Prostate gland (tissue), 2 donors: ENCODE results near the gene MAD1L1. TPM values are rescaled to one million over a fixed set of nuclear protein-coding genes. Genes with fewer than 3 reads are reported as not detected.
A peak's percentile ranks its signal among the peaks of the same experiment; 100 is the strongest.

ENCODE experiments used
- DNase-seq: peaks from one replicate; pipeline ENCODE4 v3.0.0-alpha.2; 2019; ENCODE audit warnings: low spot score
- H3K27ac ChIP-seq, 2 donors: fragments of 200-600 bp; sonication (generic); 2 replicates each; pipeline ENCODE4 v1.5.1; 2017 to 2019
- H3K27me3 ChIP-seq: fragments of 200-600 bp; sonication (generic); replicated peaks from 2 replicates; pipeline ENCODE4 v1.5.1; 2019; ENCODE audit not compliant: insufficient read depth
- H3K36me3 ChIP-seq, 2 donors: fragments of 200-600 bp; sonication (generic); 1 replicate in 1 of 2; 2 replicates in 1 of 2; pipeline versions ENCODE4 v1.5.1 to v1.8.1; 2017 to 2019
- H3K4me1 ChIP-seq: fragments of 200-600 bp; sonication (generic); replicated peaks from 2 replicates; pipeline ENCODE4 v1.5.1; 2019
- H3K4me3 ChIP-seq, 2 donors: fragments of 200-600 bp; sonication (generic); 2 replicates each; pipeline ENCODE4 v1.5.1; 2017 to 2019
- H3K9me3 ChIP-seq: fragments of 200-600 bp; sonication (generic); 2 replicates; pipeline ENCODE4 v1.5.1; 2017
- CTCF ChIP-seq, 4 experiments: fragments of 200-600 bp in 2 of 4; fragments of 450-650 bp in 2 of 4; sonication (generic) in 2 of 4; IDR thresholded peaks; 1 replicate in 3 of 4; 2 replicates in 1 of 4; pipeline ENCODE4 v1.5.1; 2016 to 2019; ENCODE audit warnings: antibody characterized with exemption in 4 of 4, mild to moderate bottlenecking in 2 of 4, moderate library complexity in 2 of 4
- POLR2A ChIP-seq: fragments of 450-650 bp; IDR thresholded peaks from one replicate; pipeline ENCODE4 v1.6.1; 2016; ENCODE audit warnings: antibody characterized with exemption, mild to moderate bottlenecking
- POLR2AphosphoS5 ChIP-seq: sonication (generic); formaldehyde crosslinking; IDR thresholded peaks from one replicate; pipeline ENCODE4 v1.6.1; 2017; ENCODE audit warnings: antibody characterized with exemption
- WGBS: methylation state at CpG from one replicate; pipeline ENCODE4 v1.1.5; 2018; 5-methylcytosine and 5-hydroxymethylcytosine counted together
- intact Hi-C: fragments of 100-400 bp; cut with DNase I; formaldehyde crosslinking; loops from one replicate; pipeline ENCODE4 v1.14.2; 2022
- total RNA-seq, 2 donors: library from RNA; depleted of rRNA; stranded (reverse); fragments of >200 nt; gene quantifications; one replicate each; pipeline ENCODE4 v1.1.0, GENCODE V29; 2016

Gene MAD1L1
- total RNA-seq, 2 donors from 2014 or later = 79.3 to 91.9 TPM

GRCh38 chr7:1815051-1815481, 417.7 kb downstream of the MAD1L1 start:
- intact Hi-C loops = no loop called here
- WGBS = 91% methylated on average over 10 of the region's 17 CpGs
- H3K4me3 ChIP-seq = no peak overlapping the region

DNA sequence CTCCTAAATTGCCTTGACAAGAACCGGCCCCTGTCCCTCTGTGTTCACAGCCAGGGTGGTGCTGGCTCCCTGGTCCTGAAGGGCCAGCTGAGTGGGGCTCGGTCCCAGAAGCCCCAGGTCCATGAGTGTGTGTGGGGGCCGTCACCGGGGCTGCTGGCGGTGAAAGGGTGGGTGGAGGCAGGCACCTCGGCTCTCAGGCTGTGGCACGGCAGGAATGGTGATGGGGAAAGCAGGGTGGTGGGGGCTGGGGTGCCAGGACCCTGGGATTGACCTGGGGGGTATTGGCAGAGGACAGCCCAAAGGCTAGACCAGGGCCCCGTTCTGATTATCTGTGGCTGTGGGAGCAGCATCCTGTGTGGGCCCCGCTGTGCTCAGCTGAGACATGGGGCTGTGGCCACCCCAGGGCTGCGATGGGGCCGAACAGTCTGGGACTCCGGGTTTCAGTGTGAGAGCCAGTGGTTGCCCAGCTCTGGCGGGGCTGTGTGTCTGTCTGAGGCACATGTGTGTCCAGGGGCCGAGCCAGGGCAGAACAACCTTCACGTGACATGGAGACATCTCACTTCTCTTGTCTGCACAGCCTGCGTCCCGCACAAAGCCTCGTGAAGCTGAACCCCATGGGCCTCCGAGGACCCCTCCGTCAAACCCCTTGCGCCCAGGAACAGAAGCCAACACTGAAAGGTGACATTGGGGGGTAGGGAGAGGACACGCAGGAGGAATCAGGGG, 418.5 kb downstream of the MAD1L1 start:
- DNase-seq = no peak
- Histone ChIP-seq H3K27ac (no peak overlapping the region), H3K36me3 (no peaks in the 10 kb centered on the region), H3K27me3 (no peaks in the 10 kb centered on the region), H3K4me3 (no peak overlapping the region), H3K9me3 (no peaks in the 10 kb centered on the region), H3K4me1 (peaks cover 9% of the 10 kb centered on the region)
- TF ChIP-seq POLR2AphosphoS5 (no peak), POLR2A (no peak), CTCF (IDR thresholded peaks at IDR 0.05) (no peak)
- WGBS = 94% methylated on average over 17 of the region's 22 CpGs
- intact Hi-C loops = no loop called here

More at GRCh38 chr7:1815051-1815481, 417.7 kb downstream of the MAD1L1 start:
- H3K27ac ChIP-seq = no peak overlapping the region
- H3K9me3 ChIP-seq = no peaks in the 10 kb centered on the region
- TF ChIP-seq POLR2AphosphoS5 = no peak
- TF ChIP-seq POLR2A = no peak
- H3K4me1 ChIP-seq = peaks cover 9% of the 10 kb centered on the region
- no peaks in the 10 kb centered on the region for H3K27me3 ChIP-seq
- no peaks in the 10 kb centered on the region for H3K36me3 ChIP-seq
- no peak for DNase-seq

DNA sequence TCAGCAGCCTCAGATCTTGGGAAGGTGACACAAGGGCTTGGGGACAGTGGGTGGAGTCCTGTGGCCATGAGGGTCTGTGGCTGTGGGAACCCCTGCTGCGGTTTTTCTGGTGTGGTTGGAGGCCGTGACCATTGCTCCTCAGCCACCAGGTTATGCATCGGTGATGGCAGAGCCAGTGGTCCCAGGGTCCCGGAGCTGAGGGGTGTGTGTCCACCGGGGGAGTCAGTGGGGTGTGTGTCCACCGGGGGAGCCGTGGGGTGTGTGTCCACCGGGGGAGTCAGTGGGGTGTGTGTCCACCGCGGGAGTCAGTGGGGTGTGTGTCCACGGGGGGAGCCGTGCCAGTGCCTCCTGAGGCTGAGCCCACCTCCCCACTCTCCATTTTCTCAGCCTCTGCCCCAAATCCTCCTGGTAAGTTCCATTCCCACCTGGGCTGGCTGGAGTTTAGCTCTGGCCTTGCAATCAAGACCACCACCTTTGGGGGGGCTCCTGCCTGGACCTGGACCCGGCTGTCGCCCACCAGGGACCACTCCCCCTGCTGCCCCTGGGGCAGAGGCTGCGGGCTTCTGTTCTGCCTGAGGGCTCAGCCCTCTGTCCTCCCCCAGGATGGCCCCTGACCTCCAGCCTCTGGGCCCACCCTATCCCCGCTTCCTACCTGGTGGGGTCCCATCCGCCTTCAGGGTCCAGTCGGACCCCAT, 419.2 kb downstream of the MAD1L1 start:
- Histone ChIP-seq H3K27ac (no peak overlapping the region), H3K36me3 (no peaks in the 10 kb centered on the region), H3K4me3 (no peak overlapping the region), H3K4me1 (peaks cover 9% of the 10 kb centered on the region), H3K27me3 (no peaks in the 10 kb centered on the region), H3K9me3 (no peaks in the 10 kb centered on the region)
- TF ChIP-seq POLR2A (no peak), CTCF (IDR thresholded peaks at IDR 0.05) (no peak), POLR2AphosphoS5 (no peak)
- intact Hi-C loops = no loop called here
- 88% methylated on average over 16 of the region's 18 CpGs for WGBS
- DNase-seq = no peak

DNA sequence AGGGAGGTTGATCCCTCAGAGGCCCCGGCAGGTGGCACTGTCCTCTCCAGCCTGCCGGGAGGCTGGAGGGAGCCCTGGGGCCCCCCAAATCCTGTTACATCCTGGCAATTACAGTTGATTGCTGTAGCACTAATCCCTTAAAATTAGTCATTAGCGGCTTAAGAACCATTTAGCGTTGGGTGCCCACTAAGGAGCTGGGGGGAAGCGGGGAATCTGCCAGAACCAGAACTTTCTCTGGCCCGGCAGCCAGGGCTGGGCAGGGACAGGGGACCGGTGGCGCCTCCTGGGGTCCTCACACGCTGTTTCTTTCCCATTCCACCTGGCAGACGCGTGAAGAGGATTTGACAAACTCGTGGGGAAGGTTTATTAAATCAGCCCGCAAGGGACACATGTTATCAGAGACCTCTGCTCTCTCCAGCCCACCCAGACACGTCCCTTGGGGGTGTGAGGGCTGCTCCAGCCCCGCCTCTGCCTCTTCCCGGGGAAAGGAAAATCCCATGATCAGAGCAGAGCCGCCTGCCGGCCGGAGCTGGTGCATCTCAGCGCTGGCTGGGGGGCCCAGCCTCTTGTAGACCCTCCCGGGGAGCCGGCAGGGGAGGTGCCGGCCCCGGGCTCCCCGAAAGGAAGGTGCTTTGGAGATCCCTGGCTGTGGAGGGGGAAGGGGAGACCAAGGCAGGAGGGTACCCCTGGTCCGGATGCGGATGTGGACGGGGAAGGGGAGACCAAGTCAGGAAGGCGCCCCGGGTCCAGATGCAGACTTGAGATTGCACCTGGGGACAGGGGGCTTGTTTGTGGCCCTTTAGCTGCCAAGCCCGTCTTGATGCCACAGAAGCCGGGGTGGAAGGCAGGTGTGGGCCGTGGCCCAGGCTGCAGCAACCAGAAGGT, 420.0 kb downstream of the MAD1L1 start:
- intact Hi-C loops = no loop called here
- no peaks in the 10 kb centered on the region for H3K9me3 ChIP-seq
- WGBS = 54% methylated on average over 33 of the region's 33 CpGs
- no peaks in the 10 kb centered on the region for H3K27me3 ChIP-seq
- DNase-seq = no peak
- H3K4me1 ChIP-seq = peaks cover 9% of the 10 kb centered on the region
- no peaks in the 10 kb centered on the region for H3K36me3 ChIP-seq
- no peak overlapping the region for H3K27ac ChIP-seq
- no peak for TF ChIP-seq POLR2A
- TF ChIP-seq CTCF (IDR thresholded peaks at IDR 0.05) = peak in 2 of 4 experiments; percentile 18 to 20
- H3K4me3 ChIP-seq = no peak overlapping the region

DNA sequence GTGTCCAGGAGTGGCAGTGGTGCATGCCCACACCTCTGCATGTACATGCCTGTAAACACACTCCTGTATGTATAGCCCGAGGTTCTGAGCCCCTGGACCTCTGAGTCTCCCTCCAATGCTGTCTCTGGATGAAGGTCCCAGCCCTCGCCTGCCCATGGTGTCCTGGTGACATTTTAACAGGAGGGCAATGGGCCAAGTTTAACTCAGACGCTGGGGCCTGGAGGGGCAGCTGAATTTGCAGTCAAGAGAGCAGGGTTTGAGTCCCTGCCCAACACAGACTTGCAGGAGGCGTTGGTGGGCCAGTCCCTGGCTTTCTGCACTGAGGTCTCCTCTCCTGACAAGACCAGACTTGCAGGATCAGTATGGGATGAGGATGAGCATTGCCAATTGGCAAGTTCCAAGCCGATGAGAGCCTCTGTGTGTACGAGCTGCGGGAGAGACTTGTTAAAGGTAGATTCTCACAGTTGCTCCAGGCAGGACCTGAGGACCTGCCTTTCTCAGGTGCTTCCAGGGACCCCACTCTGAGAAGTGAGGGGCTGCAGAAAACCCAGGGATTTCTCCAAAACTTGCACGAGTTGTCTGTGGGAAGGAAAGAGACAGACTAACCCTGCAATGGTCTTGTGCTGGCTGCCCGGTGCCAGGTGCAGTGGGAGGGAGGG, 420.8 kb downstream of the MAD1L1 start:
- Histone ChIP-seq H3K27ac (no peak overlapping the region), H3K4me1 (peaks cover 9% of the 10 kb centered on the region), H3K9me3 (no peaks in the 10 kb centered on the region), H3K36me3 (no peaks in the 10 kb centered on the region), H3K27me3 (no peaks in the 10 kb centered on the region), H3K4me3 (no peak overlapping the region)
- WGBS = 15% methylated on average over 9 of the region's 9 CpGs
- intact Hi-C loops = no loop called here
- TF ChIP-seq CTCF (IDR thresholded peaks at IDR 0.05) (no peak), POLR2A (no peak), POLR2AphosphoS5 (no peak)
- DNase-seq = no peak
